Mesendoderm (in vitro differentiated cells): Measurements from ENCODE around the gene RBMXL2.

ENCODE experiments used
- DNase-seq: peaks from one replicate; pipeline ENCODE4 v3.0.0; 2013
- H2AK5ac ChIP-seq: 2 replicates; pipeline ENCODE4 v1.6.1; 2013; ENCODE audit warnings: low read length, inconsistent platforms
- H2BK120ac ChIP-seq: 2 replicates; pipeline ENCODE4 v1.6.1; 2013; ENCODE audit warnings: low read depth, mild to moderate bottlenecking, low read length, moderate library complexity, mixed read lengths
- H2BK15ac ChIP-seq: replicated peaks from 2 replicates; pipeline ENCODE4 v1.6.1; 2013; ENCODE audit warnings: low read depth, mild to moderate bottlenecking, moderate library complexity
- H2BK5ac ChIP-seq: 2 replicates; pipeline ENCODE4 v1.6.1; 2013; ENCODE audit warnings: low read length, inconsistent platforms
- H3K18ac ChIP-seq: 2 replicates; pipeline ENCODE4 v1.6.1; 2013; ENCODE audit warnings: mild to moderate bottlenecking, low read length, mixed read lengths
- H3K23ac ChIP-seq: one replicate; pipeline ENCODE4 v1.6.1; 2013; ENCODE audit warnings: low read length
- H3K27ac ChIP-seq: 2 replicates; pipeline ENCODE4 v1.5.1; 2013; ENCODE audit warnings: low read depth, mild to moderate bottlenecking, inconsistent platforms, low read length, moderate library complexity
- H3K27me3 ChIP-seq: 2 replicates; pipeline ENCODE4 v1.6.1; 2013; ENCODE audit warnings: low read length, control low read depth, mild to moderate bottlenecking, inconsistent platforms; ENCODE audit not compliant: insufficient read depth, poor library complexity
- H3K36me3 ChIP-seq: 2 replicates; pipeline ENCODE4 v1.6.1; 2013; ENCODE audit warnings: low read length, inconsistent platforms; ENCODE audit not compliant: control insufficient read depth, insufficient read depth
- H3K4ac ChIP-seq: one replicate; pipeline ENCODE4 v1.6.1; 2013; ENCODE audit warnings: low read depth, mild to moderate bottlenecking, low read length, moderate library complexity
- H3K4me1 ChIP-seq: 2 replicates; pipeline ENCODE4 v1.6.1; 2013; ENCODE audit warnings: low read depth, low read length, inconsistent platforms; ENCODE audit not compliant: control insufficient read depth
- H3K4me2 ChIP-seq: 2 replicates; pipeline ENCODE4 v1.6.1; 2013; ENCODE audit warnings: low read length
- H3K4me3 ChIP-seq: 2 replicates; pipeline ENCODE4 v1.5.1; 2013; ENCODE audit warnings: mild to moderate bottlenecking, low read length
- H3K56ac ChIP-seq: one replicate; pipeline ENCODE4 v1.6.1; 2013; ENCODE audit warnings: low read length
- H3K79me1 ChIP-seq: 2 replicates; pipeline ENCODE4 v1.6.1; 2013; ENCODE audit warnings: low read length, inconsistent platforms
- H3K79me2 ChIP-seq: 2 replicates; pipeline ENCODE4 v1.6.1; 2013; ENCODE audit warnings: mild to moderate bottlenecking, low read length; ENCODE audit not compliant: control insufficient read depth, insufficient read depth
- H3K9ac ChIP-seq: 2 replicates; pipeline ENCODE4 v1.6.1; 2013; ENCODE audit warnings: low read length, inconsistent platforms
- H4K5ac ChIP-seq: one replicate; pipeline ENCODE4 v1.6.1; 2013; ENCODE audit warnings: low read length
- H4K8ac ChIP-seq: one replicate; pipeline ENCODE4 v1.6.1; 2013; ENCODE audit warnings: low read depth, mild to moderate bottlenecking, control low read depth, low read length, moderate library complexity
- WGBS: extraction: QIAGEN DNeasy Blood & Tissue Kit; methylation state at CpG from one replicate; pipeline ENCODE4 v1.1.7; 2013; ENCODE audit warnings: low lambda C conversion rate, missing lambda C conversion rate; ENCODE audit not compliant: insufficient coverage; ENCODE audit errors: extremely low coverage; 5-methylcytosine and 5-hydroxymethylcytosine counted together

Gene RBMXL2

GRCh38 chr11:7081441-7081840 is 7.4 kb upstream of the RBMXL2 start:
- Histone ChIP-seq H3K79me1 (no peaks in the 10 kb centered on the region), H2AK5ac (no peak overlapping the region), H3K4me3 (no peak overlapping the region), H3K4ac (no peak overlapping the region), H3K4me1 (no peaks in the 10 kb centered on the region), H2BK15ac (no peak overlapping the region), H3K27ac (no peak overlapping the region), H2BK5ac (no peak overlapping the region), H3K27me3 (no peaks in the 10 kb centered on the region), H3K79me2 (no peaks in the 10 kb centered on the region), H3K56ac (no peak overlapping the region), H3K18ac (no peak overlapping the region), H3K4me2 (no peak overlapping the region), H4K5ac (no peak overlapping the region), H4K8ac (no peak overlapping the region), H2BK120ac (no peak overlapping the region), H3K9ac (no peak overlapping the region), H3K36me3 (no peaks in the 10 kb centered on the region), H3K23ac (no peak overlapping the region)
- no CpG with 5 or more reads among the region's 1 CpG for WGBS
- no peak for DNase-seq

DNA sequence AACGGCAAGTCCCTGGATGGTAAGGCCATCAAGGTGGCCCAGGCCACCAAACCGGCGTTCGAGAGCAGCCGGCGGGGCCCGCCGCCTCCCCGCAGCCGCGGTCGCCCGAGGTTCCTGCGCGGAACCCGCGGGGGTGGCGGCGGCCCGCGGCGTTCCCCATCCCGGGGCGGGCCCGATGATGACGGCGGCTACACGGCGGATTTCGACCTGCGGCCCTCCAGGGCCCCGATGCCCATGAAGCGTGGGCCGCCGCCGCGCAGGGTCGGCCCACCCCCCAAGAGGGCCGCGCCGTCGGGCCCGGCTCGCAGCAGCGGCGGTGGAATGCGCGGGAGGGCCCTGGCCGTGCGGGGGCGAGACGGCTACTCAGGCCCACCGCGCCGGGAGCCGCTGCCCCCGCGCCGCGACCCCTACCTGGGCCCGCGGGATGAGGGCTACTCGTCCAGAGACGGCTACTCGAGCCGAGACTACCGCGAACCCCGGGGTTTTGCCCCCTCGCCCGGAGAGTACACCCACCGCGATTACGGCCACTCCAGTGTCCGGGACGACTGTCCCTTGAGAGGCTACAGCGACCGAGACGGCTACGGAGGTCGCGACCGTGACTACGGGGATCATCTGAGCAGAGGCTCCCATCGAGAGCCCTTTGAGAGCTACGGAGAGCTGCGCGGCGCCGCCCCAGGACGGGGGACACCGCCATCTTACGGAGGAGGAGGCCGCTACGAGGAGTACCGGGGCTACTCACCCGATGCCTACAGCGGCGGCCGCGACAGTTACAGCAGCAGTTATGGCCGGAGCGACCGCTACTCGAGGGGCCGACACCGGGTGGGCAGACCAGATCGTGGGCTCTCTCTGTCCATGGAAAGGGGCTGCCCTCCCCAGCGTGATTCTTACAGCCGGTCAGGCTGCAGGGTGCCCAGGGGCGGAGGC is 792 bp downstream of the RBMXL2 start:
- H3K4me1 ChIP-seq: no peaks in the 10 kb centered on the region
- H3K4me2 ChIP-seq: no peak overlapping the region
- no peak overlapping the region for H3K9ac ChIP-seq
- no CpG with 5 or more reads among the region's 111 CpGs for WGBS
- no peak overlapping the region for H3K18ac ChIP-seq
- H2BK120ac ChIP-seq: no peak overlapping the region
- H4K5ac ChIP-seq: no peak overlapping the region
- no peak overlapping the region for H3K23ac ChIP-seq
- no peak overlapping the region for H3K27ac ChIP-seq
- H3K56ac ChIP-seq: no peak overlapping the region
- no peak overlapping the region for H3K4me3 ChIP-seq
- no peak overlapping the region for H2BK15ac ChIP-seq
- H2AK5ac ChIP-seq: no peak overlapping the region
- H3K79me2 ChIP-seq: no peaks in the 10 kb centered on the region
- DNase-seq: no peak
- H3K36me3 ChIP-seq: no peaks in the 10 kb centered on the region
- no peak overlapping the region for H2BK5ac ChIP-seq
- H3K27me3 ChIP-seq: no peaks in the 10 kb centered on the region
- H3K79me1 ChIP-seq: no peaks in the 10 kb centered on the region
- H4K8ac ChIP-seq: no peak overlapping the region
- no peak overlapping the region for H3K4ac ChIP-seq

DNA sequence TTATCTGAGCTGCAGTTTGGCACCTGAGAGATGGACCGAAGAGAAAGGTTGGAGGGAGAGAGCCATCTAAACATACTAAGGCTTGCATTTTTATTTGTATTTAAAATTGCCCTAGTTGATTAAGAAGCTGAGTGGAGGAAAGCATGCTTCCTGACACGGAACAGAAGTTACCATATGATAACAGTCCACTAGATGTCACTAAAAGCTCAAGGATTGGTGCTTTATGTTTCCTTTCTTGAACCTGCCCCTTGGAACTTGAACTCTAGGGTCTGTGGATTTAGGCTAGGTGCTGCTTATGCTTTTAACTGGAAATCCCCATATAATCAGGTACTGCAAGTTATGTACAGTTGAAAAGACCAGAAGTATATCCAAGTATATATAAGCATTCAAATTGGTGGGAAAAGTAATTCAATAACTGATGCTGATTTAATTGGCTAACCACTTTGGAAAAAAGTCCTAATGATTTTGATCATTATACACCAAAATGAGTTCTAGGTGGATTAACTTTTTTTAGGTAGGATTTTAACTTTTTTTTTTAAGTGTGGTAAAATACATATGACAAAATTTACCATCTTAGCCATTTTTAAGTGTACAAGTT is 9.5 kb downstream of the RBMXL2 start:
- Histone ChIP-seq H3K23ac (no peak overlapping the region), H3K4me3 (no peak overlapping the region), H4K8ac (no peak overlapping the region), H2BK120ac (no peak overlapping the region), H3K18ac (no peak overlapping the region), H3K27ac (no peak overlapping the region), H2AK5ac (no peak overlapping the region), H3K4me2 (no peak overlapping the region), H3K4ac (no peak overlapping the region), H3K79me2 (no peaks in the 10 kb centered on the region), H2BK15ac (no peak overlapping the region), H3K36me3 (no peaks in the 10 kb centered on the region), H2BK5ac (no peak overlapping the region), H3K27me3 (no peaks in the 10 kb centered on the region), H3K9ac (no peak overlapping the region), H3K79me1 (no peaks in the 10 kb centered on the region), H3K56ac (no peak overlapping the region), H4K5ac (no peak overlapping the region), H3K4me1 (no peaks in the 10 kb centered on the region)
- DNase-seq: peak; percentile 74
- no CpG with 5 or more reads among the region's 2 CpGs for WGBS

DNA sequence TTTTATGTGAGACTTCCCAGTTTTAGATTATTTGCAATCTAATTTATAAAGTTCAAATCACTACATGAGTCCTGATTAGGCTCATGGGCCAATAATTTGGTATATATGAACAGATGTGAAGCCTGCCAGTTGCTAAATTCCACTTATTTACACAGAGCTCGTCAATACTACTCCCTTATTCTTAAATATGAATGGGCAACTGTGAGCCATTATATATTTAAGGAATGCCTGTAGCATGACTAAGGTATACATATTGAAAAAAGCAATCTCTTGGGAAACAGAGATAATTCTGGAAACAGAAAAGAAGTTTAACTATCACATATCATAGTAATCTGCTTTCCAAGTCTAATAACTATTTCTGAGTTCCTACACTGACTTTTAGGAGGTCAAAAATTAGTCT is 27.0 kb downstream of the RBMXL2 start:
- Histone ChIP-seq H3K18ac (no peak overlapping the region), H3K27ac (no peak overlapping the region), H3K36me3 (no peaks in the 10 kb centered on the region), H3K4me3 (no peak overlapping the region), H4K8ac (no peak overlapping the region), H3K79me1 (no peaks in the 10 kb centered on the region), H3K23ac (no peak overlapping the region), H3K4ac (no peak overlapping the region), H3K4me1 (no peaks in the 10 kb centered on the region), H2BK120ac (no peak overlapping the region), H4K5ac (no peak overlapping the region), H2AK5ac (no peak overlapping the region), H3K27me3 (no peaks in the 10 kb centered on the region), H3K79me2 (no peaks in the 10 kb centered on the region), H3K4me2 (no peak overlapping the region), H3K9ac (no peak overlapping the region), H2BK5ac (no peak overlapping the region), H3K56ac (no peak overlapping the region), H2BK15ac (no peak overlapping the region)
- DNase-seq: no peak
- no CpG with 5 or more reads among the region's 1 CpG for WGBS

DNA sequence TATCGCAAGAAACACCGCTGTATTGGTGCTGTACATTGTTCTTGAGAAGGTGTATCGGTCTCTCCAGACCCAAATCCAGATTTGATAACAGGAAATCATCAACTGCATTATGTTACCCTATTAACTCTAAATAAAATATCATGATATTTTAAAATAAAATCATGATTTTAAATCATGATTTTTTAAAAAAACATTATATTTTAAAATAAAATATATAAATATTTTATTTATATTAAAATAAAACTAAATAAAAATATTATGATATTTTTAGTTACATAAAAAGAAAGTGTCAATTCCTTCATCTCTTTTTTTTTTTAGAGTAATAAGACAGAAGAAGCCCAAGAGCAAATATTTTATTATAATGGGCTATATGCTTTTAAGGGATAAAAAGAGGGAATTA is 27.6 kb downstream of the RBMXL2 start:
- Histone ChIP-seq H2BK5ac (no peak overlapping the region), H2BK15ac (no peak overlapping the region), H3K4ac (no peak overlapping the region), H3K23ac (no peak overlapping the region), H3K79me2 (no peaks in the 10 kb centered on the region), H3K36me3 (no peaks in the 10 kb centered on the region), H2BK120ac (no peak overlapping the region), H3K79me1 (no peaks in the 10 kb centered on the region), H3K9ac (no peak overlapping the region), H3K27me3 (no peaks in the 10 kb centered on the region), H3K27ac (no peak overlapping the region), H4K8ac (no peak overlapping the region), H2AK5ac (no peak overlapping the region), H3K4me3 (no peak overlapping the region), H3K18ac (no peak overlapping the region), H3K4me2 (no peak overlapping the region), H3K4me1 (no peaks in the 10 kb centered on the region), H3K56ac (no peak overlapping the region), H4K5ac (no peak overlapping the region)
- no peak for DNase-seq
- WGBS: no CpG with 5 or more reads among the region's 3 CpGs
